Measurements from ENCODE around the gene CCDC12. TPM values are rescaled to one million over a fixed set of nuclear protein-coding genes. Genes with fewer than 3 reads are reported as not detected.

Gene CCDC12
- total RNA-seq, 4 donors from 2014 or later = 43.2 to 60.6 (median 51.8) TPM

DNA sequence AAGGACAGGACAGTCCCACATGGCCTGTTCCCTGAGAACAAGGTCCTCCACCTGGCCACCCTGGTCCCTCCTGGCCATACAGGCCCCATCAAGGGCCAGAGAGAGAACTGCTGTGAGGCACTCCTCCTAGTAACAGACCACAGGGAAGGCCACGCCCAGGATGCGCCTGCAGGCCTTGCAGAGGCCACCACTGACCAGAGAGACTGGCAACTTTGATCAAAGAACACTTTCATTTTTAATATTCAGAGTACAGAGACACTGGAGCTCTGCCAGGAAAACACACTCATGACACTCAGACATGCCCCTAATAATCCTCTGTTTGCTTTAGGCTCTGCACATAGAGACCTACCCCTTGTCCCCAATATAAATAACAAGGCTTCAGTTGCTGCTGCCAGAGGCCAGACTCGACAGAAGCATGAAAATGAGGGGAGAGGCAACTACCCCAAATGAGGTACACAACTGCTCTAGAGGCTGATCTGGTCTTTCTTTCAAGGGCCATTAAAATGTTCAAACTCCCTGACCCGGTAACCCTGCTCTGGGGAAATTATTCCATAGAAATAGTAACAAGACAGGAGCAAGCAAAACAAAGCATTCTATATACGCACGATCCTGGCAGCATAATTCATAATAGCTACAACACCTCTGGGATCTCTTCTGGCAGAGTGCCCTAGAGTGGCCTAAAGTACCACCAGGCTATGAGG, 44.8 kb downstream of the CCDC12 start:
- TF ChIP-seq CTCF (IDR thresholded peaks at IDR 0.05) (no peak), POLR2A (IDR thresholded peaks at IDR 0.05) (no peak)
- peak; percentile 53 to 60 for DNase-seq
- no peaks in the 10 kb centered on the region for H3K9me3 ChIP-seq
- 23 to 32% methylated on average over 6 of the region's 6 CpGs for WGBS, 2 donors
- H3K4me3 ChIP-seq (replicated peaks in 1 of 3) = no peak overlapping the region
- intact Hi-C loops (cut with DNase I) = no loop called here
- H3K36me3 ChIP-seq = no peaks in the 10 kb centered on the region
- peak overlapping the region; percentile 83 to 94 (median 90) for H3K27ac ChIP-seq
- H3K4me1 ChIP-seq = peaks cover 94 to 99% of the 10 kb centered on the region in 2 donors
- H3K27me3 ChIP-seq = no peaks in the 10 kb centered on the region

GRCh38 chr3:46930945-46931403, 45.6 kb downstream of the CCDC12 start:
- 35 to 50% methylated on average over 3 of the region's 3 CpGs for WGBS, 2 donors
- peak; percentile 70 to 79 for DNase-seq
- Histone ChIP-seq H3K4me1 (peaks cover 100% of the 10 kb centered on the region in 2 donors), H3K27ac (peak overlapping the region; percentile 83 to 94 (median 90)), H3K4me3 (replicated peaks in 1 of 3) (no peak overlapping the region), H3K9me3 (no peaks in the 10 kb centered on the region), H3K36me3 (no peaks in the 10 kb centered on the region), H3K27me3 (no peaks in the 10 kb centered on the region)
- intact Hi-C loops (cut with DNase I) = no loop called here
- TF ChIP-seq CTCF (IDR thresholded peaks at IDR 0.05) (no peak), POLR2A (IDR thresholded peaks at IDR 0.05) (no peak)

- no peak overlapping the region for H3K4me3 ChIP-seq (replicated peaks in 1 of 3)
- peak overlapping the region; percentile 83 to 94 (median 90) for H3K27ac ChIP-seq
- peaks cover 0 to under 1% of the 10 kb centered on the region in 2 donors for H3K36me3 ChIP-seq
- H3K9me3 ChIP-seq = no peaks in the 10 kb centered on the region
- TF ChIP-seq CTCF (IDR thresholded peaks at IDR 0.05) (no peak), POLR2A (IDR thresholded peaks at IDR 0.05) (no peak)
- H3K27me3 ChIP-seq = no peaks in the 10 kb centered on the region
- H3K4me1 ChIP-seq = peaks cover 100% of the 10 kb centered on the region in 2 donors
- no peak for DNase-seq
- 58 to 65% methylated on average over 9 of the region's 9 CpGs for WGBS, 2 donors
- intact Hi-C loops (cut with DNase I) = no loop called here
Observed at GRCh38 chr3:46930166-46930944, 46.2 kb downstream of the CCDC12 start.

DNA sequence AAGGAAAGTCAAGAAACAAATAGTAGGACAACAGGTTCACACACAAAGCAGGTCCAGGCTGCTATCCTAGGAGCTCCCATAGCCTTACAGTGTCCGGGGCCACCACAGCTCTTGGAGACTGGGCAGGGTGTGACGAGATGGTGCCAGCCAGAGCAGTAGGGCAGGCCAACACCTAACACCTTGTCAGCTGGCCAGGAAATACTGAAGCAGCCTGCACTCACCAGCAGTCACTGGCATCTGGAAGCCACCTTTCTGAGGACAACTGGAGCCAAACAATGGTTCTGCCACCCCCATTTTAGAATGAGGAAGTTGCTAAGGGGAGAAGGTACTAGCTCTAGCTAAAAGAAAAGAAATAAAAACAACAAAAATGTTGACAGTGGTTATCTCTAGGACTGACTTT, 47.2 kb downstream of the CCDC12 start:
- DNase-seq = peak; percentile 85 to 90
- Histone ChIP-seq H3K27ac (peak overlapping the region; percentile 83 to 94 (median 90)), H3K36me3 (peaks cover 9 to 10% of the 10 kb centered on the region in 2 donors), H3K4me1 (peaks cover 90 to 95% of the 10 kb centered on the region in 2 donors), H3K9me3 (no peaks in the 10 kb centered on the region), H3K4me3 (replicated peaks in 1 of 3) (no peak overlapping the region), H3K27me3 (no peaks in the 10 kb centered on the region)
- 25 to 36% methylated on average over 2 of the region's 2 CpGs for WGBS, 2 donors
- TF ChIP-seq POLR2A (IDR thresholded peaks at IDR 0.05) (peak in 1 of 2 donors; percentile 29), CTCF (IDR thresholded peaks at IDR 0.05) (no peak)
- intact Hi-C loops (cut with DNase I) = loop anchor here (5.0 kb wide), 1 partner anchor 38 kb away; no protein-coding TSS in a partner anchor

Measured in thyroid gland (tissue), 4 donors.